Gastroesophageal sphincter (tissue), 3 donors: Measurements from ENCODE around the gene MESD.

ENCODE experiments used
- EP300 ChIP-seq: sonication (generic); formaldehyde crosslinking; IDR thresholded peaks from one replicate; pipeline ENCODE4 v1.6.1; 2017; ENCODE audit warnings: antibody characterized with exemption, mild to moderate bottlenecking
- POLR2A ChIP-seq, 2 donors: fragments of 450-650 bp; IDR thresholded peaks; one replicate each; pipeline ENCODE4 v1.6.1; 2017; ENCODE audit warnings: antibody characterized with exemption in 2 of 2, mild to moderate bottlenecking in 2 of 2, moderate library complexity in 1 of 2
- POLR2AphosphoS5 ChIP-seq: sonication (generic); formaldehyde crosslinking; IDR thresholded peaks from one replicate; pipeline ENCODE4 v1.6.1; 2017; ENCODE audit warnings: antibody characterized with exemption
- TF ChIP-seq, protein P1 (sequence below), 4 experiments: fragments of 200-600 bp in 2 of 4; fragments of 450-650 bp in 2 of 4; sonication (generic) in 1 of 4; IDR thresholded peaks; one replicate each; pipeline ENCODE4 v1.5.1; 2017 to 2019; ENCODE audit warnings: antibody characterized with exemption in 4 of 4, mild to moderate bottlenecking in 2 of 4, moderate library complexity in 2 of 4

DNA sequence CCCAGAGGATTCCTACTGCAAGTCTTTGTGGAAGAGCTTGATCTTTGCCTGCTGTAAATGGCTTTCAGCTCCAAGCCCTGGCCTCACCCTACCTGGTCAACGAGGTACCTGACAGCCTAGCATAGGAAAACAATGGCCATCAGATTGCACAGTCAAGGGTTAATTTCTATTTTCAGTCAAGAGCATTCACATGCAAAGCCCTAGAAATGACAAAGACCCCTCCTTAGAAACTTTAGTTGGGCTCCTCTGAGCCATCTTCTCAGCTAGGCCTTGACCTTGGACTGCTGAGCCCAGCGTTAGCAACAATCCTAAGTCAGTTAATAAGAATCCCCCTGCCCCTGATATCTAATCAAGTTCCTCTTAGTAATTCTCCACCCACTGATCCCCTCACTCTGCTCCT lies 18.5 kb downstream of the MESD start:
- TF ChIP-seq, protein P1, sequence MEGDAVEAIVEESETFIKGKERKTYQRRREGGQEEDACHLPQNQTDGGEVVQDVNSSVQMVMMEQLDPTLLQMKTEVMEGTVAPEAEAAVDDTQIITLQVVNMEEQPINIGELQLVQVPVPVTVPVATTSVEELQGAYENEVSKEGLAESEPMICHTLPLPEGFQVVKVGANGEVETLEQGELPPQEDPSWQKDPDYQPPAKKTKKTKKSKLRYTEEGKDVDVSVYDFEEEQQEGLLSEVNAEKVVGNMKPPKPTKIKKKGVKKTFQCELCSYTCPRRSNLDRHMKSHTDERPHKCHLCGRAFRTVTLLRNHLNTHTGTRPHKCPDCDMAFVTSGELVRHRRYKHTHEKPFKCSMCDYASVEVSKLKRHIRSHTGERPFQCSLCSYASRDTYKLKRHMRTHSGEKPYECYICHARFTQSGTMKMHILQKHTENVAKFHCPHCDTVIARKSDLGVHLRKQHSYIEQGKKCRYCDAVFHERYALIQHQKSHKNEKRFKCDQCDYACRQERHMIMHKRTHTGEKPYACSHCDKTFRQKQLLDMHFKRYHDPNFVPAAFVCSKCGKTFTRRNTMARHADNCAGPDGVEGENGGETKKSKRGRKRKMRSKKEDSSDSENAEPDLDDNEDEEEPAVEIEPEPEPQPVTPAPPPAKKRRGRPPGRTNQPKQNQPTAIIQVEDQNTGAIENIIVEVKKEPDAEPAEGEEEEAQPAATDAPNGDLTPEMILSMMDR (IDR thresholded peaks at IDR 0.05) = no peak
- TF ChIP-seq POLR2A (IDR thresholded peaks at IDR 0.05) (no peak), POLR2AphosphoS5 (no peak), EP300 (no peak)
